Activated naive CD8-positive, alpha-beta T cell (primary cell): Measurements from ENCODE around the gene KRT17.
"Not testable (repeated sequence)": the region's sequence is repeated elsewhere in the genome, so short reads cannot be mapped to it uniquely, and the experiment has no call there.

ENCODE experiments used
- H3K27ac Mint-ChIP-seq: one replicate; pipeline ENCODE4 v1.8.0; 2021; ENCODE audit warnings: mixed read lengths
- H3K27me3 Mint-ChIP-seq: one replicate; pipeline ENCODE4 v1.8.0; 2021; ENCODE audit warnings: mixed read lengths
- H3K36me3 Mint-ChIP-seq: one replicate; pipeline ENCODE4 v1.8.0; 2021; ENCODE audit warnings: mixed read lengths
- H3K4me1 Mint-ChIP-seq: one replicate; pipeline ENCODE4 v1.8.0; 2021; ENCODE audit warnings: low read depth, mixed read lengths
- H3K4me3 Mint-ChIP-seq: one replicate; pipeline ENCODE4 v1.8.0; 2021; ENCODE audit warnings: mild to moderate bottlenecking, mixed read lengths
- H3K9me3 Mint-ChIP-seq: one replicate; pipeline ENCODE4 v1.8.0; 2021; ENCODE audit warnings: low read depth, mixed read lengths

The KRT17 gene

GRCh38 chr17:41647940-41648410 lies 23.6 kb upstream of the KRT17 start:
- peak overlapping the region; percentile 78 for H3K4me3 Mint-ChIP-seq
- H3K27ac Mint-ChIP-seq, result no peak overlapping the region
- H3K4me1 Mint-ChIP-seq, result peaks cover 8% of the 10 kb centered on the region
- H3K9me3 Mint-ChIP-seq, result no peaks in the 10 kb centered on the region
- no peaks in the 10 kb centered on the region for H3K27me3 Mint-ChIP-seq
- no peaks in the 10 kb centered on the region for H3K36me3 Mint-ChIP-seq

DNA sequence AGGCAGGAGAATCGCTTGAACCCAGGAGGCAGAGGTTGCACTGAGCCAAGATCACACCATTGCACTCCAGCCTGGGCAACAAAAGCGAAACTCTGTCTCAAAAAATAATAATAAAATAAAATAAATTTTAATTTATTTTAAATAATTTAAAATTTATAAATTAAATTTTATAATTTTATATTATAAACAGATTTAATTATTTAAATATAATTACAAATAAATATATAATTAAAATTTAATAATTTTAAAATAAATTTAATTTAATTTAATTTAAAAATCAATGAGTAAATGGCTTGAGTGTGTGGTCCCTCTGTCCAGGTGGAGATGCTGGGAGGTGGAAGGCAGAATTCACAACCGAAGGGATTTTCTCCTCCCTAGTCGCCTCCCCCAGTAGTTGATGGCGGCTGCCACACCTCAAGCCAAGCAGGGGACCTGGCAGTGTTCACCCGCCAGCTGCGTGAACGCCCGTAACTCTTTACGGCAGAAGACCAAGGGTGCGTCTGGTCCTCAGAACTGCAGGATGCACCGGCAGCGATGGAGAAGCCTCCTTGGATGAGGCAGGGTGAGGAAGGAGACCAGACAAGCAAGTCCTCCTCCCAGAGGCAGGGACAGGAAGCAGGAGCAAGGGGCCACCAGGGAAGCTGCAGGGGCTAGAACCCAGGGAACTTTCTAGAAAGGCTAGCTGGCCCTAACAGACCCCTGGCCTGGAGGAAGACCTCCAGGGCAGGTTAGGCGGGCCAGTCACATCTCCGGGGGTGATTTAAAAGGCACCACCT lies 22.9 kb upstream of the KRT17 start:
- H3K27ac Mint-ChIP-seq, result no peak overlapping the region
- no peaks in the 10 kb centered on the region for H3K36me3 Mint-ChIP-seq
- peaks cover 8% of the 10 kb centered on the region for H3K4me1 Mint-ChIP-seq
- H3K4me3 Mint-ChIP-seq, result no peak overlapping the region
- H3K27me3 Mint-ChIP-seq, result no peaks in the 10 kb centered on the region
- no peaks in the 10 kb centered on the region for H3K9me3 Mint-ChIP-seq

GRCh38 chr17:41642252-41643156 lies 18.1 kb upstream of the KRT17 start:
- no peaks in the 10 kb centered on the region for H3K4me1 Mint-ChIP-seq
- no peaks in the 10 kb centered on the region for H3K9me3 Mint-ChIP-seq
- H3K27ac Mint-ChIP-seq, result no peak overlapping the region

DNA sequence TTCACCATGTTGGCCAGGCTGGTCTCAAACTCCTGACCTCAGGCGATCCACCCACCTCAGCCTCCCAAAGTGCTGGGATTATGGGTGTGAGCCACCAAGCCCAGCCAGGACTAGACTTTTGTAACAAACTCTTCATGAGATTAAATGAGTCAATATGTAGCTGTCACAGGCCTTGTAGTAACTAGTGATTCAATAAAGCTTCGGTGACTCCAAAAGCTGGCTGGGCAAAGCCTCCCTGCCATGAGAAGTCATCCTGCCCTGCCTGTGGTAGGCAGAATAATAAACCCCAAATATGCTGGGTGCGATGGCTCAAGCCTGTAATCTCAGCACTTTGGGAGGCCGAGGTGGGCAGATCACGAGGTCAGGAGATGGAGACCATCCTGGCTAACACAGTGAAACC lies 16.2 kb upstream of the KRT17 start:
- not testable (repeated sequence) for H3K9me3 Mint-ChIP-seq, H3K36me3 Mint-ChIP-seq, H3K27me3 Mint-ChIP-seq, H3K4me3 Mint-ChIP-seq, H3K4me1 Mint-ChIP-seq, H3K27ac Mint-ChIP-seq

More at GRCh38 chr17:41642252-41643156, 18.1 kb upstream of the KRT17 start:
- H3K4me3 Mint-ChIP-seq, result no peak overlapping the region
- H3K27me3 Mint-ChIP-seq, result no peaks in the 10 kb centered on the region
- H3K36me3 Mint-ChIP-seq, result no peaks in the 10 kb centered on the region

- H3K4me3 Mint-ChIP-seq, result no peak overlapping the region
- no peaks in the 10 kb centered on the region for H3K9me3 Mint-ChIP-seq
- H3K36me3 Mint-ChIP-seq, result no peaks in the 10 kb centered on the region
- no peaks in the 10 kb centered on the region for H3K27me3 Mint-ChIP-seq
- no peaks in the 10 kb centered on the region for H3K4me1 Mint-ChIP-seq
- no peak overlapping the region for H3K27ac Mint-ChIP-seq
These were observed 15.4 kb upstream of the KRT17 start for GRCh38 chr17:41639492-41640473.

DNA sequence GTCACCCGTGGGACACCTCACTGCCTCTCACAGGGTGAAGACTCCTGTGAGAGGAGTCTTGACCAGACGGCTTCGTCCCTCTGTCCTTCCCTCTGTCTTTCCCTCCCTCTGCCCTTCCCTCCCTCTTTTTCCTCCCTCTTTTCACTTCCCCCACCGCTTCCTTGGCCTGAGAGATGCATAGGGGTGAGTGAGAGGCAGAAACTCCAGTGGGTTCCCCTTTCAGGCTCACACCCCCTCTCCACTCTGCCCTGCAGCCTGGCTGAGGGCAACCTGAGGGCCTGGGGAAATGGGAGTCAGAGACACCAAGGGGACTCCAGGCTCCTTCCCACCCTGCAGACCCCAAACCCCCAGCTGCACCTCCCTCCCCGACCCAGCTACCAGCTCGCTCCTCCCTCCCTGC lies 14.6 kb upstream of the KRT17 start:
- no peaks in the 10 kb centered on the region for H3K36me3 Mint-ChIP-seq
- H3K4me1 Mint-ChIP-seq, result no peaks in the 10 kb centered on the region
- no peaks in the 10 kb centered on the region for H3K27me3 Mint-ChIP-seq
- no peak overlapping the region for H3K4me3 Mint-ChIP-seq
- no peaks in the 10 kb centered on the region for H3K9me3 Mint-ChIP-seq
- no peak overlapping the region for H3K27ac Mint-ChIP-seq

- Mint-ChIP-seq H3K27me3 (no peaks in the 10 kb centered on the region), H3K9me3 (no peaks in the 10 kb centered on the region), H3K4me3 (no peak overlapping the region), H3K36me3 (no peaks in the 10 kb centered on the region), H3K27ac (no peak overlapping the region), H3K4me1 (no peaks in the 10 kb centered on the region)
These were observed 13.8 kb upstream of the KRT17 start for GRCh38 chr17:41638194-41638593.

GRCh38 chr17:41636652-41637051 lies 12.3 kb upstream of the KRT17 start:
- no peaks in the 10 kb centered on the region for H3K36me3 Mint-ChIP-seq
- no peak overlapping the region for H3K4me3 Mint-ChIP-seq
- H3K4me1 Mint-ChIP-seq, result no peaks in the 10 kb centered on the region
- no peaks in the 10 kb centered on the region for H3K27me3 Mint-ChIP-seq
- H3K27ac Mint-ChIP-seq, result no peak overlapping the region
- no peaks in the 10 kb centered on the region for H3K9me3 Mint-ChIP-seq

DNA sequence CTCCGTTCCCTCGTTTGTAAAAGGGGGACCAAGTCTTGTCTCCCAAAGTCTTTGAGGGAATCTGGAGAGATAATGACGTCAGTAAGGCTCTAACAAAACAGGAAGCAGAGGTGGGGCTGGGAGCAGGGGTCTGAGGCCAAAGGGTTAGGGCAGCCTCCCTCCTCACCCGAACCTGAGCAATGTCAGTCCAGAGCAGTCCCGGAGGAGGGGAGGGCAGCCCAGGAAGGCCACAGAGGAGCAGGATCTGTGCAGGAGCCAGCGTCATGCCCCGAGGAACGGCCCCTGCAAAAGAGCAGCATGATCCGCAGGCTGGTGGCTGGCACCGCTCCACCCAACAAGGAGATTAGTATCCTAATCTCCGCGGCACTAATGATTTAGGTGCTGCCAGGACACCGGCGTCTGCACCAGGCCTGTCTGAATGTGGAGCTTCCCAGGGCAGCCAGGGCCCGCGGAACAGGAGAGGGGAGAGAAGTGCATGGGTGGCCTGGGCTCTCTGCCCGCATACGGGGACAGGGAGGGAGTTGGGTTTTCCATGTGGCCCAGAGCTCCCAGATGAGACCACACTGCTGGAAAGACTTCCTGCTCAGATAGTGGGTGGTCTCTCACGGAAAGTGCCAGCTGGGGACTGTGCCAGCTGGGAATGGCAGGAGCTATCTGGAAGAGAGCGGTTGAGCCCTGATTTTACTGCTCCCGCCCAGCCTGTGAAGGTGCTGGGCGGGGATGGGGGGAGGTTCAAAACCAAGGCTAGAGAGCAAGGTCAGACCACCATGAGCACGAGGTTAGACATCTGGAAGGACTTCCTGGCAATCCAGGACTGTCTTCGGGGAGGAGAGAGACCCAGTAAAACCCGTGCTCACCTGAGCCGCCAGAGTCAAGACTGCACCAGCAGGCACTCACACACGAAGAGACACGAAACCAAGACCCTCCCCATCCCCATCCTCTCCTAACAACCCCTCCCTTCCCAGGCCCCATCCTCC lies 11.0 kb upstream of the KRT17 start:
- Mint-ChIP-seq H3K4me3 (no peak overlapping the region), H3K27me3 (no peaks in the 10 kb centered on the region), H3K4me1 (no peaks in the 10 kb centered on the region), H3K36me3 (no peaks in the 10 kb centered on the region), H3K9me3 (no peaks in the 10 kb centered on the region), H3K27ac (no peak overlapping the region)

GRCh38 chr17:41634639-41635038 lies 10.3 kb upstream of the KRT17 start:
- Mint-ChIP-seq H3K9me3 (no peaks in the 10 kb centered on the region), H3K36me3 (no peaks in the 10 kb centered on the region), H3K27me3 (no peaks in the 10 kb centered on the region), H3K4me3 (no peak overlapping the region), H3K27ac (no peak overlapping the region), H3K4me1 (no peaks in the 10 kb centered on the region)

DNA sequence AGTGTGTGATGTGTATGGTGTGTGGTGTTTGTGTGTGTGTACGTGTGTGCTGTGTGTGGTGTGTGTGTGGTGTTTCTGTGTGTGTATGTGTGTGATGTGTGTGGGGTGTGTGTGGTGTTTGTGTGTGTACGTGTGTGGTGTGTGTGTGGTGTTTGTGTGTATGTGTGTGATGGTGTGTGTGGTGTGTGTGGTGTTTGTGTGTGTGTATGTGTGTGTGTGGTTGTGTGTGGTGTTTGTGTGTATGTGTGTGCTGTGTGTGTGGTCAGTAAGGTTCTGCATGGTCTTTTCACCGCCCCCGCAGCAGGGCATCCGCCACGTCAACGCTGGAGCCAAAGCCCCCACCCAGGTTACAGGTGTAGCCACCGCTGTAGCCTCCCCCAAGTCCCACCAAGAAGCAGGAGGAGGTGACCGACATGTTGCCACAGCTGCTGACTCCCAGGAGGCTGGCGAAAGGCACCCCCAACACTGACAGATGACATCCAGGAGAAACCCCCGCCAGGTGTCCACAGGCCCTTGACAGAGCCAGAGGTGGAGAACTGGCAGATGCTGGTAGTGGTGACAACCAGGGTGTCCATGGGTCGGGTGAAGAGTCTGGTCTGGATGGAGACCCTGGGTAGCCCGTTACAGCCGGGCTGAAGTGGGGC lies 9.3 kb upstream of the KRT17 start:
- H3K4me1 Mint-ChIP-seq, result no peaks in the 10 kb centered on the region
- H3K27ac Mint-ChIP-seq, result no peak overlapping the region

GRCh38 chr17:41632482-41633105 lies 8.2 kb upstream of the KRT17 start:
- Mint-ChIP-seq H3K27ac (no peak overlapping the region), H3K27me3 (no peaks in the 10 kb centered on the region), H3K36me3 (no peaks in the 10 kb centered on the region), H3K4me3 (no peak overlapping the region), H3K4me1 (no peaks in the 10 kb centered on the region), H3K9me3 (no peaks in the 10 kb centered on the region)

More for the DNA sequence above, 9.3 kb upstream of the KRT17 start:
- no peaks in the 10 kb centered on the region for H3K9me3 Mint-ChIP-seq
- no peaks in the 10 kb centered on the region for H3K36me3 Mint-ChIP-seq
- H3K27me3 Mint-ChIP-seq, result no peaks in the 10 kb centered on the region
- no peak overlapping the region for H3K4me3 Mint-ChIP-seq

- Mint-ChIP-seq H3K27me3 (peaks cover 2% of the 10 kb centered on the region), H3K36me3 (no peaks in the 10 kb centered on the region), H3K4me1 (no peaks in the 10 kb centered on the region), H3K9me3 (no peaks in the 10 kb centered on the region), H3K27ac (no peak overlapping the region), H3K4me3 (no peak overlapping the region)
These were observed 7.5 kb upstream of the KRT17 start for GRCh38 chr17:41631898-41632285.
